Measurements from ENCODE around the gene PPCDC.

GRCh38 chr15:75091814-75092213 is 68.4 kb downstream of the PPCDC start:
- no peak for TF ChIP-seq POLR2A (IDR thresholded peaks at IDR 0.05; ENCODE audit: low read depth, low read length)
- TF ChIP-seq POLR2AphosphoS5 (IDR thresholded peaks at IDR 0.05; ENCODE audit: low read depth, low read length) = no peak
- no peak for TF ChIP-seq TAF1 (IDR thresholded peaks at IDR 0.05; ENCODE audit: low read depth, low read length)

Data from GM12891 (cell line).